SK-N-SH treated with all-trans-retinoic acid at 6 μM for 48 hours (cell line): Measurements from ENCODE around the gene LOXL3.

ENCODE experiments used
- ESRRG ChIP-seq: fragments of 250-450 bp; sonication (Bioruptor Pico); IDR thresholded peaks from 2 replicates; pipeline ENCODE4 v1.6.1; 2021; ENCODE audit warnings: mild to moderate bottlenecking
- RARB ChIP-seq: fragments of 250-450 bp; sonication (Bioruptor Pico); IDR thresholded peaks from 2 replicates; pipeline ENCODE4 v1.8.0; 2021; ENCODE audit warnings: mild to moderate bottlenecking, moderate library complexity
- TSHZ2 ChIP-seq: fragments of 250-450 bp; sonication (Bioruptor Pico); IDR thresholded peaks from 2 replicates; pipeline ENCODE4 v1.5.0; 2020; ENCODE audit warnings: mild to moderate bottlenecking, moderate library complexity
- ZFP3 ChIP-seq: fragments of 250-450 bp; sonication (Bioruptor Pico); IDR thresholded peaks from 2 replicates; pipeline ENCODE4 v1.5.0; 2020; ENCODE audit warnings: mild to moderate bottlenecking, moderate library complexity

DNA sequence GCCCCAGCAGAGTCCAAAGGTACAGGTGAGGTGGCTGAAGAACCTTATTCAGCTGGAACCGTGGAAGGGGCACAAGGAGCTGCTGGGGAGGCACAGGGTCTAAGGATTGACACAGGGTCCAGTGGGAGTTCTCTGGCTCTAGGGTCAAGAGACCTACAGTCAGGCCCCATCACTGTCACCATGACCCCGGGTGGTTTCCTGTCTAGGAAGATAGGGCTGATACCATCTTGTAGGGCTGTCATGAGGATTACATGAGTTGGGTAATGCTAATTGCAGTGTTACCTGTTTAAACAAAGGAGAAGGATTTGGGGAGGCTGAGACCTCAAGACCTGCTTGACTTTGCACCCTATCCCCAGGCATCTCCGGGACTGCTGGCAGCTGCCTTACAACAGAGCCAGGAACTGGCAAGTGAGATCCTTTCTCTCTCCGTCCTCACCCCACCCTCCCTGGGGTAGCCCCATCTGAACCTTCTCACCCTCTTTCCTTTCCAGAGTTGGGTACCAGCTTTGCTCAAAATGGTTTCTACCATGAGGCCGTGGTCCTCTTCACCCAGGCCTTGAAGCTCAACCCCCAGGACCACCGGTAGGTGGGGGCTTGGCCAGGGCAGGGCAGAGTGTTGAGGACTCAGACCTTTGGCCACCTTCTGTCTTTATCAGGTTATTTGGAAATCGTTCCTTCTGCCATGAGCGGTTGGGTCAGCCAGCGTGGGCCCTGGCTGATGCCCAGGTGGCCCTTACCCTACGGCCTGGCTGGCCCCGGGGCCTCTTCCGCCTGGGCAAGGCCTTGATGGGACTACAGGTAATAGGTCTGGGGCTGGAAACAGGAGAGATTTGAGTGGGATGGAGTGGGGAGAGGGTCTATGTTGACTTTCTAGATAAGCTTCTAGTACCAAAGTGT is 61.8 kb downstream of the LOXL3 start:
- TF ChIP-seq TSHZ2 (CRISPR knock-in tag) (no peak), ESRRG (no peak), RARB (CRISPR knock-in tag) (no peak), ZFP3 (CRISPR knock-in tag) (no peak)
